GM21423 (cell line): ENCODE measurements around the gene HMG20A.

ENCODE experiments used
- ATAC-seq: cut with Tn5 transposase; IDR thresholded peaks from one replicate; pipeline ENCODE4 v1.9.1; 2021; ENCODE audit warnings: mild to moderate bottlenecking, moderate library complexity; ENCODE audit not compliant: unreplicated experiment

The HMG20A gene

DNA sequence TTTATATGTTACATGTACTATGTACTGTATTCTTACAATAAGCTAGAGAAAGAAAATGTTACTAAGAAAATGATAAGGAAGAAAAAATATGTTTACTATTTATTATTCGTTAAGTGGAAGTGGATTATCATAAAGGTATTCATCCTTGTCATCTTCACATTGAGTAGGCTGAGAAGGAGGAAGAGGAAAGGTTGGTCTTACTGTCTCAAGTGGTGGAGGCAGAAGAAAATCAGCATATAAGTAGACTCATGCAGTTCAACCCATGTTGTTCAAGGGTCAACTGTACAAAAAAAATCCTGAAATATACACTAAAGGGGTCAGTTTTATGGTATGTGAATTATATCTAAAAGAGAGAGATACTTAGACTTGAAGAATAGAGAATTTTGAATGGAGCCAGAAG, 5.7 kb downstream of the HMG20A start:
- ATAC-seq = no peak

DNA sequence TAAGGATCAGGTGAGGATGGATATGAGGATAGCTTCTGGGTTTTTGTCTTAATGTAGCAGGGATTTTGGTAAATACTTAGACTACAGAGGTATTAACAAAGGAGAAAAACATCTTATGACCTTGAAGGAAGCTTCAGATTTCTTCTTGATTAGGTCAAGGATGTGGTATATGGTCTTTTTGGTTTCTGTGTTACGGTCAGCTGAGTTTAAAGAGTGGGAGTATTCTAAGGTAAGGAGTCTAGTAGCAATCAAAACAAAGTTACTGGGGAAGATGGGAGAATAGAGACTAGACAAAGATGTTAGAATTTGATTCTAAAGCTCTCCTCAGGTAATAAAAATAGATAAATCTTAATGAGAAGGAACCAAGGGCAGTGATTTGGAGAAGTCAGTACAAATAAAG, 6.2 kb downstream of the HMG20A start:
- ATAC-seq = no peak

DNA sequence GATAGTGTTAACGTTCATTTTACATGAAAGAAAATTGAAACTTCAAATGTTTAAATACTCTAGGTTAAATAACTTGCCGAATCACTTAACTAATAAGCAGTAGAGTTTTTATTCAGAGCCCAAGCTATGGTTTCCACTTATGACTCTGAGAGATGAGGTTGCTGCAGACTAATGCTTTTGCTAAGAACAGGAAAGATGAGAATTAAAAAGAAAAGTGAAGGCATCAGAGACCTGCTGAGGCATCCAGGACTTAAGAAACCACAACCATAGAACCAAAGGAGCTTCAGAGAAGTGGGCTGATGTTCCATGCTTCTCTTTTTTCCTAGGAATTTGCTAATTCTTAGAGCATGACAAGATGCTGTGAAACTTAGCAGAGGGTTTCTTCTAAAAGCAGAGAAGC, 9.5 kb downstream of the HMG20A start:
- ATAC-seq = no peak

DNA sequence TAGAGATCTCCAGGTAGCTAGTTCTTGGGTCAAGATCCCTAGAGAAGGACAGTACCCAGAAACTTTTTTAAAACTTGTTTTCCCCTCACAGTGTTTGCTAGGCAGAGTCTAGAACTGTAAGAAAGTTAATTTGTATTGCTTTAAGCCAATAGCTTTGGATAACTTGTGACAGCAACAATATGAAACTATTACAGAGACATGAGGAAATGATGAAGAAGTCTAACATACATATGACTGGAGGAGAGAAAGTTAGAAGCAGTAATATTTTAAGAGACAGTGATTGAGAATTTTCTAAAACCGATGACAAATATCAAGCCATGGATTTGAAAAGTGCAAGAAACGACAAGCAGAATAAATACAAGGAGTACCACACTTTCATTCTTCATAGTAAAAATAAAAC, 10.0 kb downstream of the HMG20A start:
- no peak for ATAC-seq

DNA sequence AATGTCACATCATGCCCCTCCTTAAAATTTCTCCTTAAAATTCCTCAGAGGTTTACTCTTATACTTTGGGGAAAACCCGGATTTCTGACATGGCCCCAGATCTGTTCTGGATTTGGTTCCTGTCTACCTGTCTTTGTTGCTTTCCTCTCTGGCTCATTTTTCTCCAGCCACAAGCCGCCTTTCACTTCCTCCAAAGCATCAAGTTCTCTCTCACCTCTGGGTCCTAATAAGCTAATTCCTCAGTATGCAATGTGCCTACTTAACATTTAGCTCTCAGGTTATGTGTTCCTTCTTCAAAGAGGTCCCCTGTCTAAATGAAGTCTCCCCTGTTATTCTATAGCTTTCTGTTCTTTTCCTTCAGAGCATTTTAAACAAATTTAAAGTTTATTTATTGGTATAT, 16.1 kb downstream of the HMG20A start:
- no peak for ATAC-seq

DNA sequence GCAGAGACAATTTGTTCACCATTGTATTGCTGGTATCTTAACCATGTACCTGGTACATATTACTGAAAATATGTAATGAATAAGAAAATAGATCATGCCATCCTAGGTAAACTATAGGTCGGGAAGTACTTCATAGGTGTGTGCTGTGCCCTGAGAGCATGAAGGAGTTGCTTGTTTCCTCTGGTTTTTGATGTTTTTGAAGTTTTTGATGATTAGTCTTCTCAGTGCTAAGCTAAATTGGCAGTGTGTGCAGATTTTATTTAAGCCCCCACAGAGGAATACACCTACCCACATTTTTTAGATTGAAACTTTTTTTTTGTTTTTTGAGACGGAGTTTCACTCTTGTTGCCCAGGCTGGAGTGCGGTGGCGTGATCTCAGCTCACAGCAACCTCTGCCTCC, 16.6 kb downstream of the HMG20A start:
- no peak for ATAC-seq

DNA sequence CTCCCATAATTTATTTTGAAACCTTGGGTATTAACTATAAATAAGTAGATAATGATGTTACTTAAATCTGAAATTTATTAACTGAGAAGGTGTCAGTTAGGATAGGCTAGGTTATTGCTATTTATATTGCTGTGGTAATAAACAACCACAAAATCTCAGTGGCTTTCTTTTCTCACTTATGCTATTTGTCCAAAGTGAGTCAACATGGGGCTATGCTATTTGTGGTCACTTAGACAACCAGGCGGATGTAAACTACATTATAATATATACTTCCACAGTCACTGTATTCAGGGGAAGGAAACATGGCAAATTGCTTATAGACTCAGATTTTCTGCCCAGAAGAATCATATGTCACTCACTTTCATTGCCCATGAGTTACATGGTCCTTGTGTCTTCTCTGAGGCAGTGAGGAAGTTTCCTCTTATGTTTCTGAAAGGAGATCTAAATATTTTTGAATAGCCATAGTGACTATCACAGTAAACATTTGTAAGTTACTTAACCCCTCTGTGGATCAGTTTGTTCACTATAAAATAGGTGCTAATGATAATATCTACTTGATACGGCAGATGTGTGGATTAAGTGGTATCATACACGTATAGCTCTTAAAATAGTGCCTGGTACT, 19.8 kb downstream of the HMG20A start:
- ATAC-seq = peak; percentile 90

DNA sequence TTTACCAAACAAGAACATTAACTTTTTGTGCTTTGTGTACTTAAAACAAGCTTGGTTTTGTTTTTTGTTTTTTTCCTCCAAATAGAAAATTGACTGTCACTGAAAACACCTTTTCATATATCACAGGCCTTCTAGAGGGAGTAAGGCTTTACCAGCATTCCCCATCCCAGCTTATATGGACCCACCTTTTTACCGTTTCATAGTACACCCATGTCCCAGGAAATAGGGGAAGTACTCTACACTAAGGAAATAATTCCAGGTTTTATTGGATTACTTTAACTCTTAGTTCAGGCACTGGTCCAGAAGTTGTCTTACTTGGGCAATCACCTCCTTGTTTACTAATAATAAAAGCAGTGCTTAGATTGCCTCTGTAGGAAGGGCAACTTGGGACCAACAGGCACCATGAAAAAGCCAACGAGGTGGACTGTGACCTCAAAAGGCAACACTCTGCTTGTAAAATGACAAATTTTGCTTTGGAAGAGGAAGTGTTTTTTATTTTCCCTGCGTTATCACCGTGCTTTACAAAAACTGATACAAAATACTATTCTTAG, 26.2 kb downstream of the HMG20A start:
- no peak for ATAC-seq

DNA sequence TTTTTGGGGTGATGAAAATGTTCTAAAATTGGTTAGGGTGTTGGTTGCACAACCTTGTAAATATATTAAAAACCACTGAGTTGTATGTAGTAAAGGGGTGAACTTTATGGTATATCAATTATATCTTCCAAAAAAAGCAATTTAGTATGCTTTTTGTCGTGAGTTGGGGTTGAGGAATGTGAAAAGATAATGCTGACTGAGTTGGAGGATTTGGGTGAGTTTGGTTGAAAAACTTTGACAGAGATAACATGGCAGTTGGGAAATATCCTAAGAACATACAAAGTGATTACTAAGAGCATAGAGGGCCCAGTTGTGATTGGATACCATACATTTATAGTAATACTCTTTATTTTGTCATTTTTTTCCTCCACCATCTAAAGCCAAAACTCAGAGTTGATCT, 33.6 kb downstream of the HMG20A start:
- no peak for ATAC-seq

DNA sequence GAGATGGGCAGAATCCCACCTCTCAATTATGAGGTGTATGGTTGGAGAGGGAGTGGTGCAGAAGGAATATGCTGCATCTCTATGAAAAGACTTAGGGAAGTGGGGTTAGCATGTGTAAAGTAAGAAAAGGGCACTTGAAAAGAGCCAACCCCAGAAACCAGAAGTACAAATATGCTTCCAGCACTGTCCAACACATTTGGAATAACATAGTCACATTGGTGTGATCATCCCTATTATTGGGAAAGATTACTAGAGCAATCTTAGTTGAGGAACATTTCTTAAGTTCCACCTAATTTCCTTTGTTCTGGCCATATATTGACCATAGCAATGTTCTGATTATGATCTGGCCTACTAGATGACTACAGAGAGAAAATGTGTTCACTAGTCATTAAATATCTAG, 34.3 kb downstream of the HMG20A start:
- ATAC-seq = no peak

DNA sequence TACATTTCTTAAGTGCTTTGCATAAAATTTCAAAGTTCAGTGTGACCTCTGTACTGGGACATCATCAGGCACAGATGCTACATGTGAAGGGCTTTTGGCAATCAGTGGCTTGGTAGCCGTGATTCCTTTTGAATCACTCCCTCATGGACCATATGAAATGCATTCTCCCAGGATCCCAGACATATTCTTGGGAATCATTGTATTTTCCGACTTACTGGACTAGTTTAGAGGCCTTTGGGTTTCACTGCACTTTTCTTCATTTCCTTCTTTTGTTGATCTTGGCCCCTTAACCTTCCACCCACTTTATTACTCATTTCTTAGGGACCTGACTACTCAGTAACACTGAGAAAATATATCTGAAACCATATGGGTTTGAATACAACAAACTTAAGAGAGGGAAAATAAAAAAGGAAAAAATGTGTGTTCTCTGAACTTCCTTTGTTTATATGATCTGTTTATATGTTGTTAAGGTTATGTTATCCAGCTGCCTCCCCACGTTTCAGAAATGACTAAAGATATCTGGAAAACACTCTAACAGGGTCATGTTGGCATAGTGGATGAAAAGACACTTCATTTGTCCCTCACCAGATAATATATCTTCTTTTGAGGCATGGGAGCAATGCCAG, 35.1 kb downstream of the HMG20A start:
- ATAC-seq = no peak

DNA sequence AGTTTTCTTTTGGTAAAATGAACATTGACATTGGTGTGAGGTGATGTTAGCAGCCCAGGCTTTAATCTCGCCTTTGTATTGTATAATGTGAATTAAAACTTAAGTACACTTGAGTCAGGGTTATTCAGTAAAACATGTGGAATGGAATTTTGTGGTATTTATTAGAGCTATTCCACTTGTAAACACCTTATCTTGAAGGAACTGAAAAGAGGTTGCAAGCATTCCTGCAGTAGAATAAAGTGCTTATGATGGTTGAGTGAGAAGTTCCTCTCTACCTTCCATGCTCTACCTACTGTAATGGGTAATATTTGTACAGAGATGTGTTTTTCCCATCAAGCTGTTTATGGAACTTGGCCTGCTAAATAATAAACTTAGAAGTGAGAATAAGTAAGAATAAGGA, 36.1 kb downstream of the HMG20A start:
- ATAC-seq = no peak

DNA sequence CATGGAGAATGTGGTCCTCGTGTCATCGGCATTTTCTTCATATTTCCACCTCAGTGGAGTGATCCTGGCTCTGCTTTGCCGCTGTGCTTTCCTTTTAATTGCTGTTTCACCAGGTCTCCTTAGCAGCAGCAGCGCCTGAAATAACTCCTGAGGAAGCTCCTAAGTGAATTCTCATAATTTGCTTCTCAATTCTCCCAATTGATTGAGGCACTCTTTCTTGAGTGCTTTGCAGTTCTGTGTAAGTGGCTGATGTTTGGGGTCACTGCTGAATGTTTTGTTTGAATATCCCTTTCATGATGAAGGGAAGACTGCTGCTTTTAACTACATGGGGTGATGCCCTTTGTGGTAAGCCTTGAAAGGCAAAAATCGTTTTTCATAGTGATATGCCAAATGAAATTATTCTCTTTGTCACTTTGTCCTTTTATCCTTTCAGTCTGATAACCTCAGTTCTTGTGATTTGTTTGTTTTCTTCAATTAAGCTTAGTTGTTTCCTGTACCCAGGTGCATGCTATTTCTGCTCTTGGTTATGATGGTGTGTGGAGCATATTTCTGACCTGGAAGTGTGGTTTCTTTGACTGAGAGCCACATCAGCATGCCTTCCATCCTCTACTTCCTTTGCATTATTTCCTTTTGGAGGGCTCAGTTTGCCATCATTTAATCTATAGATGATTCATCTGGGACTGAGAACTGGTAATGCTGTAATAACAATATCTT, 36.7 kb downstream of the HMG20A start:
- no peak for ATAC-seq

DNA sequence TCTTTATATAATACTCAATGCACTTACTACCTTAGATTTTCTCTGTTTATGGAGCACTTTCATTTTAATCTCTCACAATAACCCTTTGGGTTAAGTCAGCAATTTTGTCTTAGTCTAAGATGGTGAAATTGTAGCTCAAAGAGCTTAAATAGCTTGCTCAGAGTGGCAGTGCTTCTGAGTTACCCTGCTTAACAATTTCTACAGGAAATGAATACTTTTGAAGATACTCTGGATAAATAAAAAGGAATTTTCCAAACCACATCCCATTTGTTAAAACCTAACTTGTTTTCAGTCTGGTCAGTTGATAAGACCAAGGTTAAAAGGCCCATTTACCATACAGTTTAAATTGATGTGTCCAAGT, 37.2 kb downstream of the HMG20A start:
- ATAC-seq = no peak

DNA sequence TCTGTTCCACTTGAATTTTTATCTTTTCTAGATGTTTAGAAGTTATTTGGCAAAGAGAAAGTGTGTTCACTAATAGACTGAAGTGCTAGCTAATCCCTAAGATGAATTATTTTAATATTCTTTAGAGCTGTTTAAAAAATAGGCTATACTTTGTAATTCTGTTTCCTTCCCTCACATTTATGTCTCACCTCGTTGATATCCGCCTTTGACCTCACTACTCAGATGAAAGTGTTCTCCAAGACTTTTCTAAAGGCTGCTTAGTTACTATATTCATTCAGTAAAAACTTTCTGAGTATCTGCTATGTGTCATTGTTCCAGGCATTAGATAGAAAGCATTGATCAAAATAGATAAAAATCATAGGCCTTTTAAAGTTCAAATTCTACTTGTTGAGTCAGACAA, 38.3 kb downstream of the HMG20A start:
- ATAC-seq = no peak

DNA sequence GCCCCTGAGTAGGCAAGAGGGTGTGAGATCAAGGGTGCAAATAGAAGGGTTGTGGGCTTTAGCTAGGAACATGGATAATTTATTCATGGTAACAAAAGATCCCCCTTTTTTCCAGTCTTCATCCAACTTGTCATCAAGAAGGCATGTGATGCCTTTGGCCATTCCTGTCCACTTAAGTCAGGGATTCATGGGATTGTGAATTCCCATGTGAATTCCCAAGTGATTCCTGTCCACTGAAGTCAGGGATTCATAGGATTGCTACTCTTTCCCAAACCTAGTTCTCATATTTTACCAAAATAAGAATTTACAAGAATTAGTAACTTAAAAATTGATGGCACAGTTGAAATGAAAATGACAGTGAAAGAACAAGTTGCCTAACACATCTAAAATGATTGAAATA, 40.8 kb downstream of the HMG20A start:
- ATAC-seq = no peak

DNA sequence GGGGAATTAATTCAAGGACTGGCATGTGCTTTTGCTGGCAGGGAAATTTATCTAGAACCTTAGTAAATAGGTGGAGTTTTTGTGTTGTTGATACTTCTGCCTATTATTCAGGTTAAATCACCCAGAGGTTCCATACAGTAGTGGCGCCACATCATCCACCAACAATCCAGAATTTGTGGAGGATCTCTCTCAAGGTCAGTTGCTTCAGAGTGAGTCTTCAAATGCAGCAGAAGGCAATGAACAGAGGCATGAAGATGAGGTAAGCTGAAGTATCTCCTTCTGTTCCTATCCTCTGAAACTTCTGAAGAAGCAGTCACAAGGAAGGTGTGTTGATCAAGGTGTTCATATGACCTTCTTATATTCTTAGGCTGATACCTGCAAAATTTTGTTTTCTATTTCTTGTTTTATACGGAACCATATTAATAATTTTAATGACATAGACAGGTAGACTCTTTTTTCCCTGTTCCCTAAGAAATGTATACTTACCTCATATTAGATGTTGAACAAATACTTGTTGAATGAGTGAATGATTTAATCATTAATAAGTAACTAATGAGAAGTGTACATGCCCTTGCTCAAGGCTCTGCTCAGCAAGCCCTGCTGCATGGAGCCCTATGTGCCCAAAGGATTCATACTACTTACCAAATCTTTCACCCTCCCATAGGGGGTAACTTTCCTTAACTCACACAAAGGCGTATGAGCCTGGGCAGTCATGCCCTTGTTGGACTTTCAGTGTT, 43.6 kb downstream of the HMG20A start:
- no peak for ATAC-seq

DNA sequence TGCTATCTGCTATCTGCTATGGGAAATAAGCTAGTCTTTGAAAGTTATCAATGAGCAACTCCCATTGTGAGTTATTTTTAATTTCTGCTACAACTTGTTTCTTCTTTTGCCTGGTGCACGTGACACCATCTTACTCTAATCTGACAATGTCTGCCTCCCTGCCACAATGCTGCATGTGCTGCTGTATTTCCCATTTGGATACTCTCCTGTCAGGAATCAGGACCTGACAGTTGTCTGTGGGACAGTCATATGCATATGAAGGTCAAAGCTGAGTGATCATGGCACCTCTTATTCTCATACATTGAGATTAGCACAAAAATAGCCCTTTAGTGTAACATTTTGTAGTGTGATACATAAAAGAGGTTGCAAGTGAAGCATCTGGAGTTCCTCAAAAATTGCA, 45.8 kb downstream of the HMG20A start:
- ATAC-seq = no peak

DNA sequence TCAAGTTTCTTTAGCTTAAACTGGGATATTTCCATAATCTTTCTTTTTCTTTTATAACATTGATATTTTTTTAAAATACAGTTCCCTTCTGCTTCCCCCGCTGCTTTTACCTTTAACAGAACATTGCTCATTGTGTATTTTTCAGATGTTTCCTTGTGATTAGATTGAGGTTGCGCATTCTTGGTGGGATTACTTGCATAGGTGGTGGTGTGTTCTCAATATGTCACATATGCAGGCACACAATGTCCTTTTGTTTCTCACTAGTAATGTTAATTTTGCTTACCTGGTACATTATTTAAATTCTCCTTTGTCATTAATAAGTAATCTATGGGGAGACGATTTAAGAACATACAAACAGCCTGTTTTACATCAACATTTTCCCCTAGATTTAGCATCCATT, 48.2 kb downstream of the HMG20A start:
- no peak for ATAC-seq

DNA sequence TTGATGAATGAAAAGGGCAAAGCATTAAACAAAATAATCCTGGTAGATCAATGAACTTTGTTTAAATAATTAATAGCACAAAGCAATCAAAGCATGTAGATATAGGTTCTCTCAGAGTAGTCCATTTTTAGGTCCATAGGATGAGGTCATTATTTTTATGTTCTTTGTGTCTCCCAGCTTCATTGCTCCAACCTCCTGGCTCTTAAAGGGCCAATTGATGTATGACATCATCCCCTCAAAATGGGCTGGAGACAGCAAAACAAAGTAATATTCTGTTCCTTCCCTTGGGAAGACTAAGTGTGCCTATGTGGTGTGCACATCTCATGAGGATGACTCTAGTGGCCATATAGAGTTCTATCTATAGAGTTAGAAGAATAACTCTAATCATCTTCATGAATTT, 49.5 kb downstream of the HMG20A start:
- no peak for ATAC-seq

DNA sequence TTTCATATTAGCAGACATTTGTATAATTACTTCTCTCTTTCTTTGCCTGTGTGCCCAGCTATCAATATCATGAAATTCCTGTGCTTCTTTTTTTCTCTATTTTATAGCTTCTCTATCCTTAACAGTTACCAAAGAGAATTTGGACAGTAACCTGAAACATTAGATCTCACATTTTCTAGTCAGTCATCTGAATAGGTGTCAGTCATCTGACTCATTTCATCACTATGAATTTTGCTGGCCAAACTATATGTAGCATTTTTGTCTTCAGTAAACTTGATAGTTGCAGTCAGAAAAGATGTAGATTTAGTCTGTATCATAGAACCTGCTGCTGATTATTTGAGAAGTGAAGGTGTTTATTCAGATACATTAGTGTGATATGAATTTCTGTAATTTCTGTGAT, 52.6 kb downstream of the HMG20A start:
- ATAC-seq = no peak
